IMR-90 (cell line): ENCODE results near the gene TBC1D8. TPM values are rescaled to one million over a fixed set of nuclear protein-coding genes. Genes with fewer than 3 reads are reported as not detected.

Experiments
- ATAC-seq: fragments of 200-7000 bp; cut with Tn5 transposase; 2 replicates; pipeline ENCODE4 v1.9.1; 2020; ENCODE audit warnings: low read depth, mild to moderate bottlenecking, moderate library complexity
- BruUV-seq: library from RNA; stranded (reverse); fragments of 400-500 nt; replicated peaks from 2 replicates; lab custom pipeline; 2021; lab: Mats Ljungman, UMichigan
- CTCF ChIA-PET: fragments of 300-600 bp; formaldehyde crosslinking; extraction: SDS; loops from one replicate; lab custom pipeline; 2021; ENCODE audit warnings: antibody characterized with exemption; lab: Yijun Ruan, JAX
- POLR2A ChIA-PET: fragments of 300-600 bp; sonication (Branson Sonifier 250); formaldehyde crosslinking; loops from one replicate; lab custom pipeline; 2022; ENCODE audit warnings: antibody characterized with exemption; ENCODE audit not compliant: unreplicated experiment; lab: Charles Lee
- DNase-seq: peaks from one replicate; pipeline ENCODE4 v3.0.0; 2013
- H2AFZ ChIP-seq: replicated peaks from 2 replicates; pipeline ENCODE3; 2013; ENCODE audit warnings: low read length, mild to moderate bottlenecking; ENCODE audit not compliant: poor library complexity
- H2AK5ac ChIP-seq: 2 replicates; pipeline ENCODE4 v1.6.1; 2013; ENCODE audit warnings: low read depth, low read length, inconsistent platforms
- H2AK9ac ChIP-seq: replicated peaks from 2 replicates; pipeline ENCODE3; 2013; ENCODE audit warnings: mild to moderate bottlenecking, low read depth, low read length, moderate library complexity; ENCODE audit not compliant: poor library complexity
- H2BK120ac ChIP-seq: 2 replicates; pipeline ENCODE4 v1.6.1; 2013; ENCODE audit warnings: low read depth, low read length, inconsistent platforms
- H2BK15ac ChIP-seq: 3 replicates; pipeline ENCODE4 v1.6.1; 2013; ENCODE audit warnings: low read depth, low read length, inconsistent platforms
- H2BK20ac ChIP-seq: 2 replicates; pipeline ENCODE4 v1.6.1; 2013; ENCODE audit warnings: low read depth, mild to moderate bottlenecking, inconsistent platforms, low read length, moderate library complexity
- H2BK5ac ChIP-seq: 2 replicates; pipeline ENCODE4 v1.6.1; 2013; ENCODE audit warnings: mild to moderate bottlenecking, low read depth, low read length, inconsistent platforms; ENCODE audit not compliant: poor library complexity, severe bottlenecking
- H3K14ac ChIP-seq: replicated peaks from 2 replicates; pipeline ENCODE4 v1.6.1; 2013; ENCODE audit warnings: low read depth, low read length, inconsistent platforms
- H3K18ac ChIP-seq: 2 replicates; pipeline ENCODE4 v1.6.1; 2013; ENCODE audit warnings: low read depth, low read length, control low read depth
- H3K23ac ChIP-seq: 2 replicates; pipeline ENCODE4 v1.6.1; 2013; ENCODE audit warnings: low read depth, low read length, inconsistent platforms
- H3K27ac ChIP-seq: 2 replicates; pipeline ENCODE4 v1.5.1; 2013; ENCODE audit warnings: mild to moderate bottlenecking, control low read depth, low read length; ENCODE audit not compliant: insufficient read depth
- H3K27me3 ChIP-seq: 2 replicates; pipeline ENCODE4 v1.6.1; 2013; ENCODE audit warnings: low read length; ENCODE audit not compliant: control insufficient read depth, insufficient read depth
- H3K36me3 ChIP-seq: 2 replicates; pipeline ENCODE4 v1.6.1; 2013; ENCODE audit warnings: low read length, mixed read lengths; ENCODE audit not compliant: control insufficient read depth, insufficient read depth
- H3K4ac ChIP-seq: 2 replicates; pipeline ENCODE4 v1.6.1; 2013; ENCODE audit warnings: low read depth, low read length, inconsistent platforms
- H3K4me1 ChIP-seq: 2 replicates; pipeline ENCODE4 v1.6.1; 2013; ENCODE audit warnings: low read length, mixed read lengths; ENCODE audit not compliant: control insufficient read depth, insufficient read depth
- H3K4me2 ChIP-seq: 2 replicates; pipeline ENCODE4 v1.6.1; 2013; ENCODE audit warnings: low read depth, mild to moderate bottlenecking, control low read depth, low read length, moderate library complexity
- H3K4me3 ChIP-seq: 2 replicates; pipeline ENCODE4 v1.5.1; 2013; ENCODE audit warnings: low read depth, mild to moderate bottlenecking, control low read depth, low read length, moderate library complexity; ENCODE audit not compliant: insufficient read depth
- H3K56ac ChIP-seq: 2 replicates; pipeline ENCODE4 v1.6.1; 2013; ENCODE audit warnings: low read length, inconsistent platforms; ENCODE audit not compliant: insufficient read depth; ENCODE audit errors: extremely low read depth
- H3K79me1 ChIP-seq, 2 experiments: 2 replicates each; pipeline ENCODE4 v1.6.1; 2013; ENCODE audit warnings: low read length in 2 of 2, inconsistent platforms in 1 of 2, low read depth in 1 of 2
- H3K9ac ChIP-seq: 2 replicates; pipeline ENCODE4 v1.6.1; 2013; ENCODE audit warnings: low read depth, low read length, control low read depth
- H3K9me1 ChIP-seq: 2 replicates; pipeline ENCODE4 v1.6.1; 2013; ENCODE audit warnings: low read length, inconsistent platforms; ENCODE audit not compliant: insufficient read depth
- H3K9me3 ChIP-seq: 2 replicates; pipeline ENCODE4 v1.6.1; 2013; ENCODE audit warnings: low read length; ENCODE audit not compliant: control insufficient read depth, insufficient read depth
- H4K20me1 ChIP-seq: 2 replicates; pipeline ENCODE4 v1.6.1; 2013; ENCODE audit warnings: low read length, inconsistent platforms; ENCODE audit not compliant: insufficient read depth
- H4K5ac ChIP-seq: 2 replicates; pipeline ENCODE4 v1.6.1; 2013; ENCODE audit warnings: mild to moderate bottlenecking, low read depth, low read length, control low read depth
- H4K8ac ChIP-seq, 2 experiments: 2 replicates each; pipeline ENCODE4 v1.6.1; 2013; ENCODE audit warnings: low read depth in 2 of 2, low read length in 2 of 2, control low read depth in 1 of 2, inconsistent platforms in 1 of 2
- H4K91ac ChIP-seq: 2 replicates; pipeline ENCODE4 v1.6.1; 2013; ENCODE audit warnings: low read depth, low read length, inconsistent platforms; ENCODE audit not compliant: insufficient read depth
- BHLHE40 ChIP-seq: fragments of 150-350 bp; IDR thresholded peaks from 2 replicates; pipeline ENCODE4 v1.6.1; 2016; ENCODE audit warnings: mild to moderate bottlenecking, low read depth, low read length
- CEBPB ChIP-seq: IDR thresholded peaks from 2 replicates; pipeline ENCODE4 v1.6.1; 2012; ENCODE audit warnings: low read depth, low read length, improper control_type of control experiment
- CHD1 ChIP-seq: IDR thresholded peaks from 2 replicates; pipeline ENCODE4 v1.6.1; 2012; ENCODE audit warnings: low read depth, low read length, improper control_type of control experiment
- FOS ChIP-seq: fragments of 150-350 bp; IDR thresholded peaks from 2 replicates; pipeline ENCODE4 v1.6.1; 2016; ENCODE audit warnings: low read depth, low read length
- MAFK ChIP-seq: IDR thresholded peaks from 2 replicates; pipeline ENCODE4 v1.6.1; 2012; ENCODE audit warnings: low read depth, low read length, improper control_type of control experiment
- MAZ ChIP-seq: IDR thresholded peaks from 2 replicates; pipeline ENCODE4 v1.6.1; 2012; ENCODE audit warnings: low read depth, mild to moderate bottlenecking, low read length, improper control_type of control experiment, moderate library complexity, borderline replicate concordance
- MXI1 ChIP-seq: IDR thresholded peaks from 2 replicates; pipeline ENCODE4 v1.6.1; 2012; ENCODE audit warnings: low read depth, mild to moderate bottlenecking, low read length, moderate library complexity, borderline replicate concordance
- NFE2L2 ChIP-seq: fragments of 150-350 bp; IDR thresholded peaks from 2 replicates; pipeline ENCODE4 v1.6.1; 2016; ENCODE audit warnings: low read depth, mild to moderate bottlenecking, low read length
- POLR2A ChIP-seq: IDR thresholded peaks from 2 replicates; pipeline ENCODE4 v1.6.1; 2012; ENCODE audit warnings: mild to moderate bottlenecking, low read depth, low read length
- RAD21 ChIP-seq: IDR thresholded peaks from 2 replicates; pipeline ENCODE4 v1.6.1; 2012; ENCODE audit warnings: low read length, improper control_type of control experiment
- RCOR1 ChIP-seq: IDR thresholded peaks from 2 replicates; pipeline ENCODE4 v1.6.1; 2012; ENCODE audit warnings: mild to moderate bottlenecking, low read length, improper control_type of control experiment; ENCODE audit not compliant: insufficient replicate concordance
- RFX5 ChIP-seq: IDR thresholded peaks from 2 replicates; pipeline ENCODE4 v1.8.0; 2012; ENCODE audit warnings: low read depth, mild to moderate bottlenecking, low read length, moderate library complexity
- SMC3 ChIP-seq: fragments of 150-350 bp; IDR thresholded peaks from 2 replicates; pipeline ENCODE4 v1.6.1; 2016; ENCODE audit warnings: low read depth, mild to moderate bottlenecking, antibody characterized with exemption, low read length, moderate library complexity
- USF2 ChIP-seq: fragments of 150-350 bp; IDR thresholded peaks from 2 replicates; pipeline ENCODE4 v1.6.1; 2017; ENCODE audit warnings: mild to moderate bottlenecking, antibody characterized with exemption, low read length, low read depth
- WGBS, 2 experiments: methylation state at CpG; one replicate each; pipeline versions ENCODE4 v1.1.5 to v1.1.7; 2013; ENCODE audit warnings: missing lambda C conversion rate in 2 of 2; ENCODE audit not compliant: insufficient read length in 1 of 2; ENCODE audit errors: extremely low coverage in 2 of 2; 5-methylcytosine and 5-hydroxymethylcytosine counted together
- dilution Hi-C: fragments of 300-500 bp; cut with HindIII; formaldehyde crosslinking; loops from one replicate; pipeline ENCODE4 v1.14.3; 2018; ENCODE audit warnings: low sequenced_read_pairs; ENCODE audit not compliant: unreplicated experiment
- in situ Hi-C: fragments of 300-500 bp; cut with MboI; formaldehyde crosslinking; loops from 3 replicates; pipeline ENCODE4 v1.14.3; 2019; ENCODE audit warnings: low sequenced_read_pairs, inconsistent platforms, mixed read lengths
- intact Hi-C: fragments of 100-400 bp; cut with micrococcal nuclease; formaldehyde crosslinking; loops from 2 replicates; pipeline ENCODE4 v1.10.0; 2022
- polyA plus RNA-seq, 3 experiments: library from polyadenylated mRNA; depleted of rRNA; stranded (reverse); fragments of >200 nt; gene quantifications; 2 replicates each; pipeline ENCODE4 v1.2.3, GENCODE V29; 2012; ENCODE audit warnings: low replicate concordance in 1 of 3
- total RNA-seq: library from RNA; depleted of rRNA; stranded (reverse); fragments of >200 nt; gene quantifications from 2 replicates; pipeline ENCODE4 v1.2.3, GENCODE V29; 2012
- TF ChIP-seq, protein P1 (sequence below): fragments of 150-350 bp; IDR thresholded peaks from 2 replicates; pipeline ENCODE4 v1.6.1; 2016; ENCODE audit warnings: low read depth, mild to moderate bottlenecking, low read length, moderate library complexity, borderline replicate concordance
- TF ChIP-seq, protein P2 (sequence below): conservative IDR thresholded peaks from 2 replicates; pipeline ENCODE4 v1.5.1; 2012; ENCODE audit warnings: mild to moderate bottlenecking, low read depth, low read length, improper control_type of control experiment

TBC1D8 gene
- total and polyA plus RNA-seq, 2 of the 4 experiments (the other 2 are of a cell fraction): 1.3 to 1.5 TPM

- no peak for DNase-seq
- Histone ChIP-seq H4K91ac (peak overlapping the region; percentile 13; the same call in 1 of the 2 replicates), H2BK5ac (no peak overlapping the region), H2AK5ac (peak overlapping the region; percentile 69; the same call in 1 of the 2 replicates), H3K4me1 (peaks cover 9% of the 10 kb centered on the region), H3K23ac (peak overlapping the region; percentile 46; the same call in 1 of the 2 replicates), H3K4ac (peak overlapping the region; percentile 74; the same call in 1 of the 2 replicates), H2BK15ac (peak overlapping the region; percentile 25; the same call in 1 of the 3 replicates), H3K4me2 (no peak overlapping the region), H3K9me1 (peaks cover 19% of the 10 kb centered on the region), H3K9me3 (no peaks in the 10 kb centered on the region), H3K14ac (peak overlapping the region; percentile 76), H2BK20ac (peak overlapping the region; percentile 45; the same call in 1 of the 2 replicates), H3K56ac (no peak overlapping the region), H3K9ac (no peak overlapping the region), H3K4me3 (no peak overlapping the region), H3K36me3 (no peaks in the 10 kb centered on the region), H2AK9ac (peak overlapping the region; percentile 12), H3K27ac (no peak overlapping the region), H2AFZ (no peak overlapping the region), H3K18ac (no peak overlapping the region), H2BK120ac (peak overlapping the region; percentile 45), H4K8ac (no peak overlapping the region), H3K79me1 (peaks cover 0 to 34% of the 10 kb centered on the region in 2 experiments; a peak in 2 of 4 replicates), H4K5ac (no peak overlapping the region), H3K27me3 (no peaks in the 10 kb centered on the region), H4K20me1 (0 out of 2 replicates have a peak, but pooled peaks cover 5% of the 10 kb centered on the region)
- dilution Hi-C loops: no loop called here
- ChIA-PET POLR2A (no interaction called here), CTCF (interaction anchor here (1.4 kb wide), 1 partner anchor 10 kb away, joined by 4 read pairs; no protein-coding TSS in a partner anchor)
- no peak for TF ChIP-seq NFE2L2
- TF ChIP-seq FOS: no peak
- no peak for TF ChIP-seq RFX5
- no peak for TF ChIP-seq CEBPB
- no peak for TF ChIP-seq SMC3
- TF ChIP-seq, protein P1, sequence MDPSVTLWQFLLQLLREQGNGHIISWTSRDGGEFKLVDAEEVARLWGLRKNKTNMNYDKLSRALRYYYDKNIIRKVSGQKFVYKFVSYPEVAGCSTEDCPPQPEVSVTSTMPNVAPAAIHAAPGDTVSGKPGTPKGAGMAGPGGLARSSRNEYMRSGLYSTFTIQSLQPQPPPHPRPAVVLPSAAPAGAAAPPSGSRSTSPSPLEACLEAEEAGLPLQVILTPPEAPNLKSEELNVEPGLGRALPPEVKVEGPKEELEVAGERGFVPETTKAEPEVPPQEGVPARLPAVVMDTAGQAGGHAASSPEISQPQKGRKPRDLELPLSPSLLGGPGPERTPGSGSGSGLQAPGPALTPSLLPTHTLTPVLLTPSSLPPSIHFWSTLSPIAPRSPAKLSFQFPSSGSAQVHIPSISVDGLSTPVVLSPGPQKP: no peak
- TF ChIP-seq RCOR1: no peak
- no peak for TF ChIP-seq USF2
- no peak for TF ChIP-seq POLR2A
- TF ChIP-seq, protein P2, sequence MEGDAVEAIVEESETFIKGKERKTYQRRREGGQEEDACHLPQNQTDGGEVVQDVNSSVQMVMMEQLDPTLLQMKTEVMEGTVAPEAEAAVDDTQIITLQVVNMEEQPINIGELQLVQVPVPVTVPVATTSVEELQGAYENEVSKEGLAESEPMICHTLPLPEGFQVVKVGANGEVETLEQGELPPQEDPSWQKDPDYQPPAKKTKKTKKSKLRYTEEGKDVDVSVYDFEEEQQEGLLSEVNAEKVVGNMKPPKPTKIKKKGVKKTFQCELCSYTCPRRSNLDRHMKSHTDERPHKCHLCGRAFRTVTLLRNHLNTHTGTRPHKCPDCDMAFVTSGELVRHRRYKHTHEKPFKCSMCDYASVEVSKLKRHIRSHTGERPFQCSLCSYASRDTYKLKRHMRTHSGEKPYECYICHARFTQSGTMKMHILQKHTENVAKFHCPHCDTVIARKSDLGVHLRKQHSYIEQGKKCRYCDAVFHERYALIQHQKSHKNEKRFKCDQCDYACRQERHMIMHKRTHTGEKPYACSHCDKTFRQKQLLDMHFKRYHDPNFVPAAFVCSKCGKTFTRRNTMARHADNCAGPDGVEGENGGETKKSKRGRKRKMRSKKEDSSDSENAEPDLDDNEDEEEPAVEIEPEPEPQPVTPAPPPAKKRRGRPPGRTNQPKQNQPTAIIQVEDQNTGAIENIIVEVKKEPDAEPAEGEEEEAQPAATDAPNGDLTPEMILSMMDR: no peak
- TF ChIP-seq RAD21: no peak
- TF ChIP-seq BHLHE40: no peak
- no peak for TF ChIP-seq MAZ
- no peak for TF ChIP-seq CHD1
- TF ChIP-seq MAFK: no peak
- TF ChIP-seq MXI1: no peak
- in situ Hi-C loops: no loop called here
- intact Hi-C loops: no loop called here
- WGBS, 2 experiments: no CpG with 5 or more reads among the region's 2 CpGs
- ATAC-seq: no peak
- no TSS peak for BruUV-seq
Measured at GRCh38 chr2:101064125-101064502, 87.1 kb downstream of the TBC1D8 start.
